ENCODE measurements around the gene YBX1.
"Not testable (repeated sequence)": the region's sequence is repeated elsewhere in the genome, so short reads cannot be mapped to it uniquely, and the experiment has no call there.

The YBX1 gene

DNA sequence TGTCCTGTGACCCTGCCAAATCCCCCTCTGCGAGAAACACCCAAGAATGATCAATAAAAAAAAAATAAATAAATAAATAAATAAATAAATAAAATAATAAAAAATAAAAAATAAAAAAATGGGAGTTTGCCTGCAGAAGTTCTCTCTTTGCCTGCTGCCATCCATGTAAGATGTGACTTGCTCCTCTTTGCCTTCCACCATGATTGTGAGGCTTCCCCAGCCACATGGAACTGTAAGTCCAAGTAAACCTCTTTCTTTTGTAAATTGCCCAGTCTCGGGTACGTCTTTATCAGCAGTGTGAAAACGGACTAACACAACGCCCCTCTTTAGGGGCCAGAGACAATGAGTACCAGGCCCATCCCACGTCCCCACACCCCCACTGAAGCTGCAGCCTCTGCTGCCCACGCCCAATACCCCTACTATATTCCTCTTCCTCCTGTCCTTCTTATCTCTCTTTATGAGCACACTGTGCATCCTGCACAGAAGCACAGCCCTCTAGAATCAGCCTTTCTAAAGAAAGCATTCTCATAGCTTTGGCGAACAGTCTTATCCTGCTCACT, 69.4 kb downstream of the YBX1 start:
- not testable (repeated sequence) for DNase-seq

DNA sequence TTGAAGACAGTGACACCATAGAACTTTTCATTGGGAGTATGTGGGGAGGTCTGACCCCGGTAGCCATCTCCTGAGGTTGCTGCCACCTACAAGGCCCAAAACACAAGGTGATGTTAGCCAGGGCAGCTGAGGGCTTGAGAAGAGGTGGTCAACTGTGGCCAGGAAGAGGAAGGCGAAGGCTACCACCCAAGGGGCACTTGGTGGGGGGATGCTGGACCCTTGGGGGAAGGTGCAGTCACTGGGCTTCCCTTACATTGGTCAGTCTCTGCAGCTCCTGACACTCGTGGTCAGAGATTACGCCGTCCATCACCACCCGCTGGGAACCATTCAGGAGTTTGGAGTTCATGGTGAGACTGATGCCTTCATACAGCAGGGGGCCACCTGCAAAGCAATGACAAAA, 70.1 kb downstream of the YBX1 start:
- no peak for DNase-seq

DNA sequence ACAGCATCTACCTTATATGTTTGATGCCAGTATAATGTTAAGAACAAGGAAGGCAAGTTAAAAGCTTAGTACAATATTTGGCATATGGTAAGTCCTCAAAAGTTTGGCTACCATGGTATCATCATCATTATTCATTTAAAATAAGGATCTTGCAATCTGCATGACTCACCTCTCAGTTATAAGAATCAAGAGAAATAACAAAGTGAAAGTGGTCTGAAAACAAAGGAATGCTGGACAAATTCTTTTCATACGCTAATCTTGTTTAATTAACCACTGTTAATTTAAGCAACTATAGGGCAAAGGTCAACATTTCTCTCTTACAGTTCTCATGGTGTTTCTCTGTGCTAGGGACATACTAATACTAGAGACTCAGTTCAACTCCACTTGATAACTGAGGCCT, 70.9 kb downstream of the YBX1 start:
- no peak for DNase-seq

Data from right forelimb (tissue), 1 donor.